Stimulated activated CD4-positive, alpha-beta T cell treated with anti-CD3 and anti-CD28 coated beads, TNF-alpha, amount 100 ng/mL, for 24 hours (primary cell): ENCODE measurements around the gene ZDHHC1.

Source experiments
- DNase-seq, 3 experiments: peaks; one replicate each; pipeline ENCODE4 v3.0.0-alpha.2; 2020; ENCODE audit warnings: low read depth in 3 of 3

The ZDHHC1 gene

GRCh38 chr16:67447508-67448076 is 31.3 kb upstream of the ZDHHC1 start:
- DNase-seq: peak; percentile 51 to 71 (median 54)

GRCh38 chr16:67446968-67447507 is 30.8 kb upstream of the ZDHHC1 start:
- DNase-seq: no peak

GRCh38 chr16:67445913-67446907 is 29.9 kb upstream of the ZDHHC1 start:
- DNase-seq: no peak

GRCh38 chr16:67445441-67445912 is 29.2 kb upstream of the ZDHHC1 start:
- no peak for DNase-seq

GRCh38 chr16:67445126-67445426 is 28.8 kb upstream of the ZDHHC1 start:
- DNase-seq: no peak

GRCh38 chr16:67444259-67445125 is 28.2 kb upstream of the ZDHHC1 start:
- DNase-seq: no peak

GRCh38 chr16:67443265-67443664 is 27.0 kb upstream of the ZDHHC1 start:
- DNase-seq: no peak

GRCh38 chr16:67442581-67443255 is 26.4 kb upstream of the ZDHHC1 start:
- no peak for DNase-seq

GRCh38 chr16:67441907-67442306 is 25.6 kb upstream of the ZDHHC1 start:
- no peak for DNase-seq

GRCh38 chr16:67441271-67441753 is 25.0 kb upstream of the ZDHHC1 start:
- no peak for DNase-seq

GRCh38 chr16:67438824-67439393 is 22.6 kb upstream of the ZDHHC1 start:
- no peak for DNase-seq

- no peak for DNase-seq
These were observed 22.0 kb upstream of the ZDHHC1 start for GRCh38 chr16:67438098-67438791.

- DNase-seq: no peak
These were observed 21.2 kb upstream of the ZDHHC1 start for GRCh38 chr16:67437513-67437912.

- DNase-seq: no peak
These were observed 20.4 kb upstream of the ZDHHC1 start for GRCh38 chr16:67436640-67437193.

GRCh38 chr16:67435758-67436164 is 19.5 kb upstream of the ZDHHC1 start:
- DNase-seq: no peak

- no peak for DNase-seq
These were observed 16.9 kb upstream of the ZDHHC1 start for GRCh38 chr16:67433131-67433719.

GRCh38 chr16:67432506-67432890 is 16.2 kb upstream of the ZDHHC1 start:
- no peak for DNase-seq

- DNase-seq: no peak
These were observed 15.7 kb upstream of the ZDHHC1 start for GRCh38 chr16:67431775-67432505.
